ENCODE results near the gene MYBPHL.

The MYBPHL gene

GRCh38 chr1:109251277-109252166, 55.3 kb downstream of the MYBPHL start:
- DNase-seq (ENCODE audit: low read depth in 2 of 2) = no peak

DNA sequence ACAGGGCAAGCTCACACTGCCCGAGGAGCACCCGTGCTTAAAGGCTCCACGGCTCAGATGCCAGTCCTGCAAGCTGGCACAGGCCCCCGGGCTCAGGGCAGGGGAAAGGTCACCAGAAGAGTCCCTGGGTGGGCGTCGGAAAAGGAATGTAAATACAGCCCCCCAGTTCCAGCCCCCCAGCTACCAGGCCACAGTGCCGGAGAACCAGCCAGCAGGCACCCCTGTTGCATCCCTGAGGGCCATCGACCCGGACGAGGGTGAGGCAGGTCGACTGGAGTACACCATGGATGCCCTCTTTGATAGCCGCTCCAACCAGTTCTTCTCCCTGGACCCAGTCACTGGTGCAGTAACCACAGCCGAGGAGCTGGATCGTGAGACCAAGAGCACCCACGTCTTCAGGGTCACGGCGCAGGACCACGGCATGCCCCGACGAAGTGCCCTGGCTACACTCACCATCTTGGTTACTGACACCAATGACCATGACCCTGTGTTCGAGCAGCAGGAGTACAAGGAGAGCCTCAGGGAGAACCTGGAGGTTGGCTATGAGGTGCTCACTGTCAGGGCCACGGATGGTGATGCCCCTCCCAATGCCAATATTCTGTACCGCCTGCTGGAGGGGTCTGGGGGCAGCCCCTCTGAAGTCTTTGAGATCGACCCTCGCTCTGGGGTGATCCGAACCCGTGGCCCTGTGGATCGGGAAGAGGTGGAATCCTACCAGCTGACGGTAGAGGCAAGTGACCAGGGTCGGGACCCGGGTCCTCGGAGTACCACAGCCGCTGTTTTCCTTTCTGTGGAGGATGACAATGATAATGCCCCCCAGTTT, 56.1 kb downstream of the MYBPHL start:
- no peak for DNase-seq (ENCODE audit: low read depth in 2 of 2)

- no peak for DNase-seq (ENCODE audit: low read depth in 2 of 2)
Observed at GRCh38 chr1:109249654-109250401, 57.0 kb downstream of the MYBPHL start.

- peak; percentile 26 to 38 for DNase-seq (ENCODE audit: low read depth in 2 of 2)
Observed at GRCh38 chr1:109248797-109249629, 57.8 kb downstream of the MYBPHL start, which contains the start of gene CELSR2. Gene CELSR2, plus strand, starts transcription at chr1:109249539. Its CDS starts 541 bp downstream, at chr1:109250080.

DNA sequence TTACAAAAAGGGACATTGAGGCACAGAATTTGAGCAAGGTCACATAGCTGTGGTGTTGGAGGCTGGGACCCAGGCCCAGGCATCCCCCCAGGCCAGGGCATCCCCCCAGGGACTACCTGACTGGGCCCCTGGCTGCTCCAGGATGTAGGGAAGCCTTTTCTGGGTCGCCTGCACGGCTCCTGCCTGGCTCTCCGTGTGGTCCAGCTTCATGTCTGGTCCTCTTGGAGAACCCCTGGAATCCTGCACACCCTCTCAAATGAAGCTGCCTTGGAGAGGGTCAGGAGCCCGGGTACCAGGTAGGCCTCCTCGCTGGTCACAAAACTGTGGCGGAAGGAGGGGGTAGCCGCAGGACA, 58.4 kb downstream of the MYBPHL start:
- DNase-seq (ENCODE audit: low read depth in 2 of 2) = no peak

GRCh38 chr1:109247401-109248365, 59.1 kb downstream of the MYBPHL start:
- no peak for DNase-seq (ENCODE audit: low read depth in 2 of 2)

- no peak for DNase-seq (ENCODE audit: low read depth in 2 of 2)
Observed at GRCh38 chr1:109246141-109246551, 60.7 kb downstream of the MYBPHL start.

GRCh38 chr1:109243860-109244552, 62.8 kb downstream of the MYBPHL start:
- no peak for DNase-seq (ENCODE audit: low read depth in 2 of 2)

DNA sequence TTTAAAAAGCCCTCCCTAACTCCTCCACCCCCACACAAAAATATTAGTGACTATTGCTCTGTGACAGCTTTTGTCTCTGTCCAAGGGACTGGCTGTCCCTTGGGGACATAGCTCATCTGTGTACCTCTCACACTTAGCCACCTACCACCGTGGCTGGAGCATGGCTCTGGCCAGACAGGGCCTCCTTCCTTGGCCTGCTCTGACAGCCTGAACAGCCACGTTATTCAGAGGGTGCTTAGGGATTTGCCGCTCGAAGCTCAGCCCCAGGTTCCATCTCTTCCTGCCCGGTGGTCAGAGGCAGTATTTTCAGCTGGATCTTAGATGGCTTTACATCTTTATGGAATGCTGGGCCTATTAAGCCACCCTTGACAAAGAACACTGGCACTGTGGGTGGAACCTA, 63.6 kb downstream of the MYBPHL start:
- DNase-seq (ENCODE audit: low read depth in 2 of 2) = no peak

DNA sequence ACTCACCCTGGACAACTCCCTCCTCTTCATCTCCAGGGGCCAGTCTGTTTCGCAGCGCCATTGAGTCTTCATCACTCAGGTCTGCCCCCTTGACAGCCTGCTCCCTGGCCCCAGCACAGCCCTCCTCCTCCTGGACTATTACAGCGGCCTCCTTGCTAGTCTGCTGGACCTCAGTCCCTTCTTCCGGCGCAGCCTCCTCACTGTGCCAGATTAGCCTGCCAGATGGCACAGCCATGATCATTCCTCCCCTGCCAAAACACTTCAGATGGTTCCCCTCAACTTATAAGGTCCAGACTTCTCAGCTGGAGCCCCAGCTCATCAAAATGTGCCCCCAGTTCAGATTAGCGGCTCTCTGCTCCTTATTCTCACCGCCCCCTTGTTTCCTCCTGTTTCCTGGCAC, 64.4 kb downstream of the MYBPHL start:
- no peak for DNase-seq (ENCODE audit: low read depth in 2 of 2)

Data from stimulated activated CD8-positive, alpha-beta memory T cell treated with anti-CD3 and anti-CD28 coated beads, Interleukin-2, amount 100 ng/mL, for 48 hours (primary cell).